Stimulated activated CD4-positive, alpha-beta T cell treated with anti-CD3 and anti-CD28 coated beads, Interleukin-4, amount 100 ng/mL, for 4 hours (primary cell): ENCODE data around the gene ANXA2.
"Not testable (repeated sequence)": the region's sequence is repeated elsewhere in the genome, so short reads cannot be mapped to it uniquely, and the experiment has no call there.

Source experiments
- DNase-seq, 2 experiments: peaks; one replicate each; pipeline ENCODE4 v3.0.0-alpha.2; 2020

ANXA2 gene

DNA sequence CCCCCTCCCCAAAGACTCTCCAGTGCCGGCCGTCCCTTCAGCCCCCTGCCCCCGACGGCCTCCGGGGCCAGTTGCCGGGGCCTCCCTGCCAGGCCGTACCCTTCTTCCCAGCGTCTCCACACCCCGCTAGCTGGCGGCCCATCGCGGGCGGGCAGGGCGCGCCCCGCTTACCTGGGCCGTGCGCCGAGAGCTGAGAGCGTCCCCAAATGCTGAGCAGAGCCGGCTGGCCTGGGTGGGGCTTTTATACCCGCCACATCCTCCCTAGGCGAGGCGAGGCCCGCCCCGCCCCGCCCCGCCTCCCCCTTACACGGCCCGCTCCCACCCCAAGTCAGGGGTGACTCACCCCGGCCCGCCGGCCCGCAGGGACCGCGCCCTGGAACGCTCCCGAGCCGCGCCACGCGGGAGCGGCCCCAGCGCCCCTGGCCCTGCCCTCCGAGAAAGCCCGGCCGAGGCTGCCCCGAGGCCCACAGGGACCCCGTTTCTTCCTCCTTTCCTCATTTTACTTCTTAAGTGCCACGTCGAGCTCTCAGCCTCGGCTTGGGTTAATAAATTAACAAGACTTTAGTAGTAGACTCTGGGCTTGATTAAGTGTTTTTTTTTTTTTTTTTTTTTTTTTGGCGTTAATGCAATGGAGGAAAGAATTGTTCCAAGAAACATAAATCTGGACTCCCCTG lies at the start of gene ANXA2:
Gene ANXA2 (minus strand): TSS at position 215 of the 674 bp plus-strand sequence. CDS start 11,911 bp downstream, outside the sequence.
- peak; percentile 72 to 83 for DNase-seq

DNA sequence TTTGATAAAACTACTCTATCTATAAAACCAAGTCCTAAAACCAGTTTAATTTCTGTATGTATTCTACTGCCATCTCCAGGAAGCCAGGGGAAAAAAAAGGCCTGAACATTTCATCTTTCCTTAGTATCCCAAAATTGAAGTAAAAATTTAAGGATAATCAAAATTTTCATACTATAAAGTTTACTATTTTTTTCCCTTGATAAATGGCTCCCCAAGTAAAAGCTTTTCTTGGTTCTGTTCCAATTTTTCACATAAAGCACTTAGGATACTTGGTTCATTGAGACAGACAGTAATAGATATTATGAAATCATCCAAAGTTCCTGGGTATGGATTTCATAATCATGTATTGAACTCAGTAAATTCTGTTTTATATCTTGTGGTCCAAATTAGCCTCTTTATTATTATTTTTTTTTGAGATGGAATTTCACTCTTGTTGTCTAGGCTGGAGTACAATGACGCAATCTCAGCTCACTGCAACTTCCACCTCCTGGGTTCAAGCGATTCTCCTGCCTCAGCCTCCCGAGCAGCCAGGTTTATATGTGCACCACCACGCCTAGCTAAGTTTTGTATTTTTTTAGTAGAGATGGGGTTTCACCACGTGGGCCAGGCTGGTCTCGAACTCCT lies 46.6 kb upstream of the ANXA2 start:
- no peak for DNase-seq

DNA sequence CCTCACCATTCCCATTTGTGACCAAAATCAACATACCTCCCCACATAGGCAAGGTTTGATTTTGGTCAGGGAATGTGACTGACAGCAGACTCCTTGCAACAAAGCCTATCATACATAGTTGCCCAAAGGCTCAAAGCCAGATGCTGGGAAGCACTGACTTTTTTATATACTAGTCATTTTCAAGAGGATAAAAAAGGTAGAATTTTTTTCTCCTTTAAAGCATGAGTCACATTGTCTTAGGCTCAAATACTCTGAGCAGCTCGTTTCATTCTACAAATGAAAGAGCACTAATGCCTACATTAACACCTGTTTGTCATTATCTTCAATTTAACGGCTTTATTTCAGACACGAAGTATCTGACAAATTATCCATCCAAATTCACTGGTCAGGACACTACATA lies 45.0 kb upstream of the ANXA2 start:
- no peak for DNase-seq

DNA sequence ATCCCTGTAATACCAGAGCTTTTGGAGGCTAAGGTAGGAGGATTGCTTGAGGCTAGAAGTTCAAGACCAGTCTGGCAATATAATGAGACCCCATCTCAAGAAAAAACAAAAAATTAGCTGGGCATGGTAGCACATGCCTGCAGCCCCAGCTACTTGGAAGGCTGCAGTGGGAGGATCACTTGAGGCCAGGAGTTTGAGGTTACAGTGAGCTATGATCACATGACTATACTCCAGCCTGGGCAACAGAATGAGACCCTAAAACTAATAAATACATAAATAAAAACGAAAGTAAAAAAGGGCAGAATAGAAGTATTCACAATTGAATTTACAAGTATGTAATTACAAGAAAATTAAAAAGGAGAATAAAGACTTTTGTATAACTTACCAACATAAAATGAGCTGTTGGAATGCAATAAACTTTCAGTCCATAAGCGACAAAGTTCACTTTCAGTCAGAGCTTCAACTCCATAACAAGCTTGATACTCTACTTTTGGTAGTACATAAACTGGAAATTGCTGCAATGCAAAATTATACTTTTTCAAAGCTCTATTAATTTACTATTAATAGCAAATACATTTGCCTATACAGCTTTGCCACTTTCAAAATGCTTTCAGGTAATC lies 44.4 kb upstream of the ANXA2 start:
- no peak for DNase-seq

DNA sequence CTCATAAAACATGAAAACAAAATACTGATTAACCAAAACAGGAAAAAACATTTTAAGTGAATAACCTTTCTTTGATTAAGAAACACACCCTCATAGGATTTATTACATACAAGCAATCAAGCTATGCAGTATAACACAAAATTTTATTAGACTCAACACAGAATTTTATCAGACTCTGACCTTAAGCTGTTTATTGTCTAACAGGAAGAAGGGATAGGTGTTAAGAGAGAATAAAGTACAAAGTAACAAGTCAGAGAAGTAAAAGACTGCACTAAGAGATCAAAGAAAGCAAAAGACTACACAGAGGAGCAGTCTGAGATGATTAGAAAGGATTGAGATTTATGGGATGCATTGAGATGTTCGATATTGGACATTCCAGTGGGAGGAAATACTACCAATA lies 43.5 kb upstream of the ANXA2 start:
- DNase-seq, result no peak

DNA sequence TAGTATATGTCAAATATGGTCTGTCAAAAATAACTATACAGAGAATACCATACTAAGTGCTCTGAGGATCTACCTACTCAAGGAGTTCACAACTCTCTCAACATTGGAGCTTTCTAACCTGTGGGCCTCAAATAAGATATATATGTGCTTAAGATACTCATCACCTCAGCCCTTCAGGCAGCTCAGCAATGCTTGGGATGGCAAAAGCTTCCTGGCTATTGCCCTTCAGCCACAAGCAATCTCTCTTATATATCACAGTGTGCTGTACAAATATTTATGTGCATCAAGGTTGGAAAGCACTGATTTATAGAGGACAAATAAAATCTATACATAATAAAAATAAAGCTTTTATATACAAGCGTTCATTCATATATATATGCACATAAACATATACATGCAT lies 40.9 kb upstream of the ANXA2 start:
- DNase-seq, result no peak

DNA sequence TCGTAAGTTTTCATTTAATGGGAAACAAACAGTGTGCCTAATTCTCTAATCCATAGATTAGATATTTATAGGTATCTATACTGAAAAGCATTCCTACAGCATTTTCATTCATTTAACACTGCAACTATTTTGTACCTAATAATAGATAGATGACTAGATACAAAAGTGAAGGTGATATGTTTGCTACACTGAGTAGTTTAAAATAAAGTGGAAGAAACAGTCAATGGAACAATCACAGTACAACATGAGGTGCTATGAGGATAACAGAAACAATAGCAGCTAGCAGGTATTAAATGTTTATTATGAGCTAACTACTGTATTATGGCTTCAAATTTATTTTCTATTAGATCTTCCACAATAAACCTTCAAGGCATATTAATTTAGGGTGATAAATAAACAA lies 31.1 kb upstream of the ANXA2 start:
- DNase-seq, result no peak

DNA sequence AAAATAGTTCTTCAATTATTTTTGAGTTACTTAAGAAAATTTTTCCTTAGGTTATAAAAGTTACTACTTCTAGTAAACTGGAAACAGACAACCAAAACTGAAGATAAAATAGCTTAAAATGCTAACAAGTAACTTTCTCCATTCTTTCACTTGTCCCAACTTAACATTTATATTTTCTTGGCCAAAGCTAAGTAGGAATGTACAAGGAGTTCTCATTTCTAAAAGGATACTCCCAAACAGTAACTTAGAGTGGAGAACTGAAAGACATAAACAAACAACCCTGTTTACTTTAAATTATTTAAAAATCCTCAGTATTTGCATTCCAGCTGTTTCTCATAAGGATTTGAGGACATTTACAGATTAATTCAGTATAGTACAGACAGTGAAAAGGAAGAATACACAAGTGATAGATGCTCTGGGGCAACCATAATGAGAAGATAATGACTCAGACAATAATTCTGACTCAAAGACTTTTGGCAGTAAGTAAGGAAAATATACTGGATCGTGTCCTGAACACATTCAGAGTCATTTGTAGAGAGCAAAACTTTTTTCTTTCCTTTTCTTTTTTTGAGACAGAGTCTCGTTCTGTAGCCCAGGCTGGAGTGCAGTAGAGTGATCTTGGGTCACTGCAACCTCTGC lies 29.2 kb upstream of the ANXA2 start:
- DNase-seq, result no peak

DNA sequence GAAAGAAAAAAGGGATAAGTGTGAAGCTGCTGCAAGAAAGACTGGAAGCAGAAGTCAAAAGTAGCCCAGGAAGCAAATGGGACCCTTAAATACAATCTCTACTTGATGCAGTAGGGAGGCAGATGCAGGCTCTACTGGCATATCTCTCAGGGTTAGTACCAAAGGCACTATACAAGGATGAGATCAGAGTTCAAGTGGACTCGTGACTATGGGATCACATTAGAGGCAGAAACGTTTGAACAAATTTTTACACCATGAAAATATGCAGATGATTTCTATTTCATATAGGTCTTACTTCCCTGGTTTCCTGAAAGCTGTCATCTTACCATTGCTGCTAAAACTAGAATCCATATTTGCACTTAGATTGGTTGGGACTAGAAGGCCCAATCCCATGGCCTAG lies 27.7 kb upstream of the ANXA2 start:
- no peak for DNase-seq

DNA sequence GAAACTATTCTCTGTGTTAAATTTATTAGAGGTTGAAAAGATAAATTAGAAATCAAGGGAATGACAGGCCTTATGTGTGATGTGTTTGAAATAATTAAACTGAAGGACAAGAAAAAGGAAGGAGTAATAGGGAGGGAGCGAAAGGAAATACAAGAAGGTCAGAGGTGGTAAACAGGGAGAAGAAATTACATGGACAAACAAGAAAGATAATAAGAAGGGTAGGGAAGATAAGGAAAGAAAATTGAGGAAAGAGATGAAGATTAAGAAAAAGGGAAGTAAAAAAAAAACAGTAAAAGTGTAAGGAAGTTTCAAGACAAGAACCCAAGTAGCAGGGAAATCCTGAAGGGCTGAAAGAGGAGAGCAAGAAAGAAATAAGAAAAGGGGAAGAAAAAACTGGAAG lies 26.2 kb upstream of the ANXA2 start:
- no peak for DNase-seq

DNA sequence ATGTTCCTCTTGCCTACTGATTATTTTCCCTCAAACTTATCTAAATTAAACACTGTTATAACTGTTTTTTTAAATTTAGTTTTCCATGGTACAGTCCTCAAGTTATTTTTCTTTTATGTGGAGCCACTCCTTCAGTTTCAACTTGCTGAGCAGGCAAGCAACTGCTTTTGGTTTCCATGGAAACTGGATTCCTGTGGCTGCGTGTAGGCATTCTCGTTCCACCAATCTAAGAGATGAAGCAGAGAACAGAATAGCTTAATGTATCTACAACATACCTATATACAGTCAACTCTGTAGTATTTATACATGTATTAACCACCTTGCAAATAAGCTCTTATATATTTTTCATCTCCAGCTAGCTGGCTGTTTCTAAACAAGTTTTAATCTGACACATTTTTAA lies 25.8 kb upstream of the ANXA2 start:
- DNase-seq, result no peak

DNA sequence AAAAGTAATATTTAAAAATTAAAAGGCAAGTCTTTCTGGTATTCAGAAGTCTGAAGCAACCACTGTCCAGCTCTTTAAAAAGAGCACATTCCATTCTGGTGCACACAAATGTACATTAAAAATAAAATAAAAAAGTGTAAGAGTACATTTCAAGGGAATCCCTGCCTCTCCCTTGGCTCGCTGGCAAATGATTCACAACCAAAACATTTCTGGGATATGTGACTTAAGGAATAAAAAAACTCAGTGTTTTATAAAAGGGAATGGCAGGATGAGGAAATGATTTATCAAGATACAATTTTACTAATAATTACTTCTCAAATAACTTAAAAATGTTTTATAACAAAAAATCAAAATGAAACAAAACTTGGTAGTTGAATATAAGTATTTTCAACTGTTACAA lies 23.8 kb upstream of the ANXA2 start:
- DNase-seq, result no peak

DNA sequence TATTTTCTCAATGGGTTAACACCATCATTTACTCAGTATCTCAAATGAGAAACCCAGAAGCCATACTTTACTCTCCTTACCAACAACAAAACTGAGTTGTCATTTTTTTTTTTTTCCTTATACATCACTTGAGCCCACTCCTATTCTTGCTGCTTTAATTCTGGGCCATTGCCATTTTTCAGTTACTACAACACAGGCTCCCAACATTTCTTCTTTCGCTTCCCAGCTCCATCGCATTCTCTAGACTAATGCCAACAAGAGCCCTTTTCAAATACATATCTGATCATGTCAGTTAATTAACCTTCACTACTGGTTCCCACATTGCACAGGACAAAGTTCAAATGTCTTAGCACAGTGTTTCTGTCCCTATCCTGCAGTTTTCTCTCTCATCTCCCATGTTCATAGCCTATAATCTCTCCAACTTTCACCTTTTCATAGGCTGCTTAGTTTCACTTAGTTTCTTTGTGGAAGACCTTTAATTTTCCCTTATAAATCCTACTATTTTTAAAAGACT lies 22.5 kb upstream of the ANXA2 start:
- no peak for DNase-seq

DNA sequence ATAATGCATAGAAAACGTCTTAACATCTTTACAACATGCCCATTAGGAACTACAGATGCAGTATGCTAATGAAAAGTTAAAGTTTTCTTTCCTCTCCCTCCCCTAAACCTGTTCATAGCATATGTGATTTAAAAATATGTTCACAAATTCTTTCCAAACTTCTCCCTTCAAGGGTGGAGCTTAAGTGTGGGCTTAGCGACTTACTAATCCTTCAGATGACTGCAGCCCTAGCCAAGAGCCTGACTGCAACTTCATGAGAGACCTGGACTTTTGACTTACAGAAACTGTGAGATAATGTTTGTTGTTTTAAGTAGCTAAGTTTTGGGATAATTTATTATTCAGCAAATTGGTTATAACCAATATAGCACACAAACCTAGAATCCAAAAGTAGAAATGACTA lies 22.0 kb upstream of the ANXA2 start:
- DNase-seq, result no peak

DNA sequence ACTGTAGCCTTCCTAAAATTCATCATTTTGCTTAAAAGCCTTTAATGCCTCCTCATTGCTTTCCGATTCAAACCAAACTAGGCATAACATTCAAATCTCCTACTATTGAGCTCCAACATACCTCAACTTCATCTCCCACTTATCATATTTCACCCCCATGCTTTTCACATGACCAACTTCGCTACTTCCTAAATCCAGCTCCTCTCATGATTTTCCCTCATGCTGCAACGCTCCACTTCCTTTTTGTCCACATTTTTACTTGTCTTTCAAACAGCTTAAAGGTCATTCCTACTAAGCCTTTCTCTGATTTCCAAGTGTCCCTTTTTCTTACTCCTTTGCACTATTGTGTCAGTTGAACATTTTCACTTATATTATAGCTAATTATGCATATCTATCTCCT lies 20.3 kb upstream of the ANXA2 start:
- DNase-seq, result no peak

DNA sequence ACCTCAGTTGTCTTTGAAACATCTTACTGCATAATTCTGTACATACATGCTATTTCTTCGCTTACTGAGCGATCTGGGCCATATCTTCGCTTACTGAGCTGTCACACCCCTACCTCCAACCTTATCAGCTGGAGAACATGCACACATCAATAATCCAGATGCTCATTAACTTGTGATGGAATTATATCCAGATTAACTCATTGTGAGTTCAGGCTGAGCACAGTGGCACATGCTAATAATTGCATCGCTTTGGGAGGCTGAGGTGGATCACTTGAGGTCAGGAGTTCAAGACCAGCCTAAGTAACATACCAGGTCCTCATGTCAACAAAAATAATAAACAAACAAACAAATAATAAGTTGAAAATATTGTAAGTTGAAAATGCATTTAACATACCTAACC lies 19.3 kb upstream of the ANXA2 start:
- DNase-seq, result no peak

DNA sequence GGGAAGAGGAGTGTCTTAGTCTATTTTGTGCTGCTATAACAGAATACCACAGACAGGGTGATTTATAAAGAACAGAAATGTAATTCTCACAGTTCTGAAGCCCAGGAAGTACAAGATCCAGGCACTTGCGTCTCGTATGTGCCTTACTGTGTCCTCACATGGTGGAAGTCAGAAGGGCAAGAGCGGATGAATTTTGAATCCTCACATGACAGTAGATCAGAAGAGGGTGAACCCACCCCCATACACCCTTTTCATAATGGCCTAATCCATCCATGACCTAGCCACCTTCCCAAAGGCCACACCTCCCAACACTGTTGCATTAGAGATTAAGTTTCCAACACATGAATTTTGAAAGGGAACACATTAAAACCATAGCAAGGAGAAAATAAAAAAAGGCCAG lies 18.7 kb upstream of the ANXA2 start:
- DNase-seq, result no peak

DNA sequence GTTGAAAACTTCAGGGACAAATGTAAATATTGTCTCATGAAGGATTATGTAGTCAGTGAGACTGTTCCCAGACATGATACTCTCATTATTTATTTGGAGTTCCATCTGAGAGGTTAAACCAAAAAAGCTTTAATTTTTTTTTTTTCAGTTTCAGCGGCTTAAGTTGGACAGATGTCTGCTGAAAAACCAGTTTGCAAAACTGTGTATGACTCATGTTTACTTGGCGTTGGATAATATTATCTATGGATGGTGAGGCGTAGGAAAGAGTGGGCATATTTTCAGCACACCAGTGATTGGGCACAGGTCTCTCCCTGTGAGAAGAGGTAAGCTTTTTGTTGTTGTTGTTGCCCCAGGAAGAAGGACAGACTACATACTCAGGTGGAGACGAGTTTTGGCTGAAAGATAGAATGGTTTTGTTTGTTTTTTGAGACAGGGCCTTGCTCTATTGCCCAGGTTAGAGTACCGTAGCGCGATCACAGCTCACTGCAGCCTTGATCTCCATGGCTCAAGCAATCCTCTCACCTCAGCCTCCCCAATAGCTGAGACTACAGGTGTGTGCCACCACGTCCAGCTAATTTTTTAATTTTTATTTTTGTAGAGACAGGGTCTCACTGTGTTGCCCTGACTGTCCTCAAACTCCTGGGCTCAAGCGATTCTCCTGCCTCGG lies 16.4 kb upstream of the ANXA2 start:
- no peak for DNase-seq

DNA sequence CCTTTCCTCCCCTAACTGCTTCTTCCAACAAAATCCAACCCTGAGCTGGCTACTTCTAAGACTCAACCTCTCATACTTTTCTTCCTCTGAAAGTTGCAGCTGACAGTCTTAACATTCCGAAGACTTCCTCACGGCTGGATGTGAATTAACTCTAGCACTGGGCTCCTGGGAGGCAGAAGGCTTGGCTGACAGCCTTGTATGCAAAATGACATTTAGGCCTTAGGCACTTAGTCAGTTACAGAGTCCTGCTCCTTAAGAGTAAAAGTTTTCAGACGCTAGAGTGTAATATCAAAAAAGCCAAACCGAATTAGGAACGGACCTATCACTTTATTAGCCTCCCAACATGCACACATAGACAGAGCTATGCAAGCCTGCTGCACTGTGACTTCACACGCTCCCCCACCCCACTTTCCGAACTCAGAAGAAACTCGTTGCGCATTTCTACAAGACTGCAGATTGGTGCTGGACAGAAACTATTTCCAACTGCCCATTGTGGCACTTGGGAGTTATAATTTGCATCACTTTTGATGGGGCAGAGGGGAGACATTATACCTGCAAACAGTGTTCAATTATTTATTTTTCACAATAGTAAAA lies 15.5 kb upstream of the ANXA2 start:
- DNase-seq, result no peak

DNA sequence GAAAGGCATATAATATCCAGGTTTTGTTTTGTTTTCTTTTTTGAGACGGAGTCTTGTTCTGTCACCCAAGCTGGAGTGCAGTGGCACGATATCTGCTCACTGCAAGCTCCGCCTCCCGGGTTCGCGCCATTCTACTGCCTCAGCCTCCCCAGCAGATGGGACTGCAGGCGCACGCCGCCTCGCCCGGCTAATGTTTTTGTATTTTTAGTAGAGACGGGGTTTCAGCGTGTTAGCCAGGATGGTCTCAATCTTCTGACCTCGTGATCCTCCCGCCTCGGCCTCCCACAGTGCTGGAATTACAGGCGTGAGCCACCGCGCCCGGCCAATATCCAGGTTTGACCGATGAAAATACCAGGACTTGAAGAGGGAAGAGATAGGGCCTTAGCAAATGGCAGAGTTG lies 15.0 kb upstream of the ANXA2 start:
- not testable (repeated sequence) for DNase-seq

DNA sequence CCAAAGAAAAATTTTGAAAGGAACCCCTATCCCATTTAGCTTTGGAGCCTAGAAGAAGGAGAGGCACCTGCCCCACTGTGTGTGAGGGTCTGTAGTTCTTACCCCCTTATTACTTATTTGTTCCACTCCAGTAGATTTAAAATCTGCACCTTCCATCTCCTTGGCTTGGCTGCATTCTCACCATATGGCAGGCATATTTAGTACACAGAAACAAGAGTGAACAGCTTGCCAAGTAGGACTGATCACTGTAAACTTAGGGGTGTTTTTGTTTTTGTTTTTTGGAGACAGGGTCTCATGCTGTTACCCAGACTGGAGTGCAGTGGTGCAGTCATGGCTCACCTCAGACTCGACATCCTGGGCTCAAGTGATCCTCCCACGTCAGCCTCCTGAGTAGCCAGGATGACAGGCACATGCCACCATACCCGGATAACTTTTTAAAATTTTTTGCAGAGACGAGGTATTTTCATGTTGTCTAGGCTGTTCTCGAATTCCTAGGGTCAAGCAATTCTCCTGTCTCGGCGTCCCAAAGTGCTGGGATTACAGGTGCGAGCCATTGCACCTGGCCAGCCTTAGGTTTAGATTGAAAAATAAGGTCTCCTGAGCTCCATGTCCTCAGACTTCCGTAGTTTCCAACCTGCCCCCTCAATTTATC lies 14.1 kb upstream of the ANXA2 start:
- DNase-seq, result no peak

DNA sequence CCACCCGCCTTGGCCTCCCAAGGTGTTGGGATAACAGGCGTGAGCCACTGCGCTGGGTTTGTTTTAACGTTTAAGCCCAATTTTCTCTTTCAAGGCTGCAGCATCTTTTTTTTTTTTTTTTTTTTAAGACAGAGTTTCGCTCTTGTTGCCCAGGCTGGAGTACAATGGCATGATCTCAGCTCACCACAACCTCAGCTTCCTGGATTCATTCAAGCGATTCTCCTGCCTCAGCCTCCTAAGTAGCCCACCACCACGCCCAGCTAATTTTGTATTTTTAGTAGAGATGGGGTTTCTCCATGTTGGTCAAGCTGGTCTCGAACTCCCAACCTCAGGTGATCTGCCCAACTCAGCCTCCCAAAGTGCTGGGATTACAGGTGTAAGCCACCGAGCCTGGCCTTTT lies 12.6 kb upstream of the ANXA2 start:
- not testable (repeated sequence) for DNase-seq
